ENCODE data around the gene RNLS.

DNA sequence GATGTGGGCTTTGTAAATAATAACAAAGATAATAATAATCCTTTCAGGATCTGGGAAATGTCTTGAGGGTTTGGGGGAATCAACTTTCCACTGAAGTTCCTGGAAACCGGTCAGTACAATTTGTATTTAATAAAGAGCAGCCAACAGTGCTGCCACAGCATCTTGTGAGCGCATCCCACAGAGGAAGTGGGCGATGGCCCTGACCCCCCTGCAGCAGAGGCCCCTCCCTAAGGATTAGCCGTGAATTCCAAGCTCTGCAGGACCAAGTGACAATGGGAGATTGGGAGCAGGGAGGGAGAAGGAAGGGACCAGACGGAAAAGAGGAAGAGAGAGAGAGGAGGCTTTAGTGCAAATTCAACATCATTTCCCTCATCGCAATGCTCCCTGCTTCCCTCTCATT is 349.2 kb downstream of the RNLS start:
- no peak for TF ChIP-seq EP300 (IDR thresholded peaks at IDR 0.05)
- TF ChIP-seq POLR2A (IDR thresholded peaks at IDR 0.05): no peak
- no peak for TF ChIP-seq CTCF (IDR thresholded peaks at IDR 0.05)

Measured in sigmoid colon (tissue), 4 donors.